Muscle layer of duodenum (tissue), 2 donors: ENCODE results near the gene C4orf51.
"Not testable (repeated sequence)": the region's sequence is repeated elsewhere in the genome, so short reads cannot be mapped to it uniquely, and the experiment has no call there.

Experiments used
- H3K27ac ChIP-seq: one replicate; pipeline ENCODE4 v1.7.0; 2013; ENCODE audit warnings: mild to moderate bottlenecking, low read length
- H3K27me3 ChIP-seq: one replicate; pipeline ENCODE4 v1.7.0; 2013; ENCODE audit warnings: low read depth, mild to moderate bottlenecking, control low read depth, low read length
- H3K36me3 ChIP-seq, 2 donors: one replicate each; pipeline ENCODE4 v1.7.0; 2013; ENCODE audit warnings: low read length in 2 of 2, control low read depth in 1 of 2, mild to moderate bottlenecking in 1 of 2; ENCODE audit not compliant: insufficient read depth in 2 of 2, control insufficient read depth in 1 of 2
- H3K4me1 ChIP-seq, 2 donors: one replicate each; pipeline ENCODE4 v1.7.0; 2013; ENCODE audit warnings: low read length in 2 of 2, mild to moderate bottlenecking in 2 of 2, control low read depth in 1 of 2, moderate library complexity in 1 of 2; ENCODE audit not compliant: insufficient read depth in 2 of 2, control insufficient read depth in 1 of 2
- H3K4me3 ChIP-seq, 2 donors: one replicate each; pipeline ENCODE4 v1.7.0; 2013; ENCODE audit warnings: low read length in 2 of 2, low read depth in 1 of 2, mild to moderate bottlenecking in 1 of 2
- H3K9me3 ChIP-seq, 2 donors: one replicate each; pipeline ENCODE4 v1.7.0; 2013; ENCODE audit warnings: low read length in 2 of 2, control low read depth in 1 of 2, mild to moderate bottlenecking in 1 of 2; ENCODE audit not compliant: control insufficient read depth in 1 of 2
- donor health status: healthy.

C4orf51 gene

DNA sequence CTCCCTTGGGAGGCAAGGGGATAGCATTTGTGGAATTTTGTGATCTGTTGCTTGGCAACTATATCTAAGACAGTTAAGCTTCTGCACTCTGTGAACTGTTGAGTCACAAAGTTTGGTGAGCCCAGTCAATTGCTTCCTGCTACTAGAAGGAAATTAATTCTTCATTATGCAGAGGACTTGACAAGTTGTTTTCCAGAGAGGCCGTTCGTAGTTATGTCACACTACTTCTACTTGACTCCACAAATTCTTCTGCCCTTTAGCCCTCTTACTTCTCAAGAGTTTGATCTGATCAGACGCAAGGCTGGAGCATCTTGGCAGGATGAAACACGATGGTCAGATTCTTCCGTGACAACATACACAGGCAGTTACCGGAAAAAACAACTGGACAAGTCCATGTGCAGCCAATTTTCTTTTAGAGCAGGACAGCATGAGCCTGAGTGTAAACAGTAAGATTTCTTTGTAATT is at the start of gene C4orf51:
Gene C4orf51, plus strand, starts transcription at position 156 of the 465 bp plus-strand sequence. Its CDS starts 58 bp downstream, at position 214.
- Histone ChIP-seq H3K4me1 (peaks cover 0 to 10% of the 10 kb centered on the region in 2 donors), H3K4me3 (peak within 1 kb of the TSS in 1 of 2 donors; percentile 17), H3K27me3 (no peaks in the 10 kb centered on the region), H3K9me3 (no peaks in the 10 kb centered on the region), H3K36me3 (no peaks in the 10 kb centered on the region), H3K27ac (peak within 1 kb of the TSS; percentile 58)

DNA sequence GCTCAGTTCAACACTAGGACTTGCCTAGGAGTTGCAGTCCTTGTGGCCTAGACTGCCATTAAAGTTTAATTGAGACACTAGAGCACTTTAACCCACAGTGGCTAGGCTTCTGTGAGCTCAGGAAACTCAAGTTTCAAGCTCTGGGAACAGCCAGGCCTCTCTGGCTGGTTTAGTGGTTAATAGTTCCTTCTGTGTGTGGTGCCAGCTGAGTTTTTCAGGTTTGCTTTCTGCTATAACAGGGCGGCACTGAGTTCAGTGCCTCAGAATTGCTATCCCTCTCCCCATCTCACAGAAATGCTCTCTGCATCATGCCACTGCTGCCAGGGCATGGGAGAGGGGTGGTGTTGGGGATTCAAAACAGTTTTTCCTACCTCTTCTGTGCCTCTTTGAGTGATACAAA is 44.8 kb upstream of the C4orf51 start:
- Histone ChIP-seq H3K36me3 (peaks cover 5 to 14% of the 10 kb centered on the region in 2 donors), H3K9me3 (no peaks in the 10 kb centered on the region), H3K27ac (no peak overlapping the region), H3K27me3 (no peaks in the 10 kb centered on the region), H3K4me3 (no peak overlapping the region), H3K4me1 (no peaks in the 10 kb centered on the region)

DNA sequence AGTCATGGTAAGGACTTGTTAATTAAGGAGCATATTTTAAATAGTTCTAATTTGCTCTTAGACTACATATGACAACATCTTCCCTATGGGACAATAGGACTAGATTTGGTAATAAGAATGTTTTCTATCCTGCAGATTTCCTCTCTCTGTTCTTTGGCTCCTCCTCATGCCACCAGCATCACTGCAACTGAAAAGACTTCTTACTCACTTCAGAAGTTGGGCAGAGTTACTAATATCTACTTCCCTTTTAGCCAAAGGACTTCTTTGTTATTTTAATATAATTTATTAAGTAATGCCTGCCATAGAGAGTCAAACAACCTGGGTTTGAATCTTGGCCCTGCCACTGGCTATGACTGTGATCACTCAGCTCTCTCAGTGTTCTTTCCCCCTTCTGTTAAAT is 44.3 kb upstream of the C4orf51 start:
- Histone ChIP-seq H3K36me3 (peaks cover 5 to 14% of the 10 kb centered on the region in 2 donors), H3K4me1 (no peaks in the 10 kb centered on the region), H3K27ac (no peak overlapping the region), H3K4me3 (no peak overlapping the region), H3K9me3 (no peaks in the 10 kb centered on the region), H3K27me3 (no peaks in the 10 kb centered on the region)

DNA sequence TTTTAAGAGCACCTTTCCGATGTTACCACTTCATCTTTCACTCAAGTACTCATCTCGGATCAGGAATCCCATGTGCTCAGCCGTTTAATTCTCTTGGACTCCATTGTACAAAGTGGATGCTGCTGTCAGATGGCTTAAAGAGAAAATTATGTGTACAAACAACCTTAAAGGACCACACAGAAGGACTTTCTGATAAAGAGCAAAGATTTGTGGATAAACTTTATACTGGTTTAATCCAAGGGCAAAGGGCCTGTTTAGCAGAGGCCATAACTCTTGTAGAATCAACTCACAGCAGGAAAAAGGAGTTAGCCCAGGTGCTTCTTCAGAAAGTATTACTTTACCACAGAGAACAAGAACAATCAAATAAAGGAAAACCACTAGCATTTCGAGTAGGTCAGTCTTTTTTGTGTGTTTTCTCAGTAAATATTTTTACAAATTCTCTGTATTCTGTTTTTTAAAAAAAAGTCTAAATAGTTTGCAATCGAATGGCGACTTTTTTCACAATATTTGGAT is 40.7 kb upstream of the C4orf51 start:
- Histone ChIP-seq H3K27me3 (no peaks in the 10 kb centered on the region), H3K4me1 (no peaks in the 10 kb centered on the region), H3K27ac (no peak overlapping the region), H3K36me3 (peaks cover 2 to 5% of the 10 kb centered on the region in 2 donors), H3K9me3 (no peaks in the 10 kb centered on the region), H3K4me3 (no peak overlapping the region)

DNA sequence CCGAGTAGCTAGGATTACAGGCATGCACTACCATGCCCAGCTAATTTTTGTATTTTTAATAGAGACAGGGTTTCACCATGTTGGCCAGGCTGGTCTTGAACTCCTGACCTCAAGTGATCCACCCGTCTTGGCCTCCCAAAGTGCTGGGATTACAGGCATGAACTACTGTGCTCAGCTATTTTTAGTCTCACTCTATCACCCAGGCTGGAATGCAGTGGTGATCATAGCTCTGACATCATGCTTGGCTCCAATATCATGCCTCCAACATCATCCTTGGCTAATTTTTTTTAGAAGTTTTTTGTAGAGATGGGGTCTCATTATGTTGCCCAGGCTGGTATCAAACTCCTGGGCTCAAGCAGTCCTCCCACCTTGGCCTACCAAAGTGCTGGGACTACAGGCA is 39.7 kb upstream of the C4orf51 start:
- H3K4me3 ChIP-seq, H3K36me3 ChIP-seq, H3K9me3 ChIP-seq, H3K27me3 ChIP-seq, H3K4me1 ChIP-seq, H3K27ac ChIP-seq: not testable (repeated sequence)

DNA sequence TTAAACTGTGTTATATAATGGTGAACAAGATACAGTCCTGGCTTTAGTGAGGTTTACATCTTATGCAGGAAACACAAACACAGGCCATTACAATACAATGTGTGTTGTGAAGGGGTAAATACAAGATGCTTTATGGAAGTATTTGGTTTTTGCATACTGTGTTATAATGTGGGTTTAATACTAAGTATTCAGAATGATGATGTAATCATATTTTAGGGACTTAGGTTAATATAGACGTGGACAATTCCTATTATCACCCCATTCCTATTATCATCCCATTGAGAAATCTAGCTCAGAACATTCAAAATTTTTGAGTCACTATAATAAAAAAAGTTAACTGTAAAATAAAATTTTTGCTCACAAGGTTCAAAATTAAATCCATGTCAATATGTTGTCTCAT is 36.7 kb upstream of the C4orf51 start:
- Histone ChIP-seq H3K36me3 (peaks cover 0 to 10% of the 10 kb centered on the region in 2 donors), H3K27me3 (no peaks in the 10 kb centered on the region), H3K9me3 (no peaks in the 10 kb centered on the region), H3K27ac (no peak overlapping the region), H3K4me3 (no peak overlapping the region), H3K4me1 (no peaks in the 10 kb centered on the region)

DNA sequence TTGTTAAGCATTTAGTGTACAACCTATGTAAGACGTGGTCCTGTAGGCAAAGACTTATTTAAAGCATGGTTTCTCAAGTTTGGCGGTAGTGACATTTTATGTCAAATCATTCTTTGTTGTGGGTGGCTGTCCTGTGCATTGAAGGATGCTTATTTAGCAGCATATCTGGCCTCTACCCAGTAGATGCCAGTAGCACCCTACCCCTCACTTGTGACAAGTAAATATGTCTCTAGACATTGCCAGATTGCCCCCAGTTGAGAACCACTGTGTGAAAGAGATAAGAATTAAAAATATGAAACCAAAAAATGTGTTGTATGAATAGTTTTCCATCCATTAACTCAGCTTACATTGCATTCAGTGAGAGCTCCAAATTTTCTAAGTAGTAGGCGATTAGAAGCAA is 35.2 kb upstream of the C4orf51 start:
- no peaks in the 10 kb centered on the region for H3K4me1 ChIP-seq
- H3K9me3 ChIP-seq, result no peaks in the 10 kb centered on the region
- H3K27me3 ChIP-seq, result no peaks in the 10 kb centered on the region
- H3K4me3 ChIP-seq, result no peak overlapping the region
- H3K27ac ChIP-seq, result no peak overlapping the region
- H3K36me3 ChIP-seq, result peaks cover 0 to 5% of the 10 kb centered on the region in 2 donors

DNA sequence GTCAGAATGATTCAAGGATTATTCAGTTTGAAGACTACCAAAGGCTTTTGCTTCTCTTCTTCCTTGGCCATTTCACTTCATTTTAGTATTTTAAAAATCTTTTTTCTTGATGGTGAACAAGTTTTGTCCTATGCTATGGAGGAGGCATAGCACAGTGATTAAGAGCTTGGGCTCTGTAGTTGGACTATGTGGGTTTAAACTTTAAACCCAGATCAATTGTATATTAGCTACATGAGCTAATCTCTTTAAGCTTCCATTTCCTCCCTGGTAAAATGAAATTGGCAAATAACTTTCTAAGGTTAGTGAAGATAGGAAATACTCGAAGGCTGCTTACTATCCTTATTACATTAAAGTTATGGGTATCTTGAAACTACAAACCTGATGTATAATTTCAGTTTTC is 23.8 kb upstream of the C4orf51 start:
- H3K9me3 ChIP-seq, result no peaks in the 10 kb centered on the region
- H3K4me3 ChIP-seq, result no peak overlapping the region
- no peak overlapping the region for H3K27ac ChIP-seq
- H3K27me3 ChIP-seq, result no peaks in the 10 kb centered on the region
- peaks cover 14 to 34% of the 10 kb centered on the region in 2 donors for H3K36me3 ChIP-seq
- no peaks in the 10 kb centered on the region for H3K4me1 ChIP-seq

DNA sequence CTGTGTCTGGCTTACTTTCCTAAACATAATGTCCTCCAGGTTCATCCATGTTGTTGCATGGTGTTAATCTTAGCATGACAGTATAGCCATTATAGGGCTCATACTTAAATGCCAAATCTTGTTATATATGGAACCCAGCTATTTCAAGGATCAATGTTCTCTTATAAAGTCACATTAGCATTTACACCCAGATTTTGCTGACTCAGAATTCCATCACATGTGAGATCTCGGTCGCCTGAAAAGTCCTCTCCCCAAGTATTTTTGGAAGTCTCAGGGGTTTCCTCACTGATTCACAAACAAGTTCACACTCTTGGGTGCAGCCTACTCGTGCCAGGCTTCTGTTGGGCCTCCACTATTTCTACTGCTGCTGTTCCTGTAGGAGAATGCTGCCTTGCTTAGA is 19.9 kb upstream of the C4orf51 start:
- Histone ChIP-seq H3K27me3 (no peaks in the 10 kb centered on the region), H3K4me3 (no peak overlapping the region), H3K9me3 (no peaks in the 10 kb centered on the region), H3K27ac (no peak overlapping the region), H3K4me1 (no peaks in the 10 kb centered on the region), H3K36me3 (peaks cover 5 to 15% of the 10 kb centered on the region in 2 donors)

DNA sequence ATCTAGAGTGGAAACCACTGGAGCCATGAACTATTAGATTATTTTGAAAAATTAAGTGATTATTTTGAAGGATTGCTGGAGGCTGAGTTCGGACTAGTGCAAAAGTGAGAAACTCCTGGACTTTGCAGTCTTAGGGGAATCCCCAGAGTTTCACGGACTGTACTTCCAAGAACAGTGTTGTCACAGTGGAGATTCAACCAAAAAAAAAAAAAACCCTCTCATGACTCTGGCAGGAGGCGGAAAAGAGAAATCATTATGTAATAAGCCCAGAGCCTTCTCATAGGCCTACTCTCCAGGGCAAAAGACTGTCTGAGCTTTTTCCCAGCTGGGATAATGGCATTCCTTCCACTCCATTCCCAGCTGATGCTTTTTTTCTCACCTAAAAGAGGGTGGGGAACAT is 16.8 kb upstream of the C4orf51 start:
- no peak overlapping the region for H3K27ac ChIP-seq
- H3K36me3 ChIP-seq, result no peaks in the 10 kb centered on the region
- no peaks in the 10 kb centered on the region for H3K4me1 ChIP-seq
- H3K27me3 ChIP-seq, result no peaks in the 10 kb centered on the region
- H3K4me3 ChIP-seq, result no peak overlapping the region
- no peaks in the 10 kb centered on the region for H3K9me3 ChIP-seq

DNA sequence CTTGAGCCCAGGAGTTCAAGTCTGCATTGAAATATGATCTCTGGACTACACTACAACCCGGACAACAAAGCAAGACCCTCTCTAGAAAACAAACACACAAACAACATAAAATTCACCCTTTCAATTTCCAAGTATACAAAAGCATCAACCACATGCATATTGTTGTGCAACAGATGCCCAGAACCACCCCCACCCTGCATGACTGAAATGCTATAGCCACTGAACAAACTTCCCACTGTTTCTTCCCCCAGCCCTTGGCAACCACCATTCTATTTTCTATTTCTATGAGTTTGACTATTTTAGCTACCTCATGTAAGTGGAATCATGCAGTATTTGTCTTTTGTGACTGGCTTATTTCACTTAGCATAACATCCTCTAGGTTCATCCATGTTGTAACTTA is 14.2 kb upstream of the C4orf51 start:
- Histone ChIP-seq H3K27me3 (no peaks in the 10 kb centered on the region), H3K4me3 (no peak overlapping the region), H3K36me3 (no peaks in the 10 kb centered on the region), H3K9me3 (no peaks in the 10 kb centered on the region), H3K4me1 (no peaks in the 10 kb centered on the region), H3K27ac (no peak overlapping the region)

DNA sequence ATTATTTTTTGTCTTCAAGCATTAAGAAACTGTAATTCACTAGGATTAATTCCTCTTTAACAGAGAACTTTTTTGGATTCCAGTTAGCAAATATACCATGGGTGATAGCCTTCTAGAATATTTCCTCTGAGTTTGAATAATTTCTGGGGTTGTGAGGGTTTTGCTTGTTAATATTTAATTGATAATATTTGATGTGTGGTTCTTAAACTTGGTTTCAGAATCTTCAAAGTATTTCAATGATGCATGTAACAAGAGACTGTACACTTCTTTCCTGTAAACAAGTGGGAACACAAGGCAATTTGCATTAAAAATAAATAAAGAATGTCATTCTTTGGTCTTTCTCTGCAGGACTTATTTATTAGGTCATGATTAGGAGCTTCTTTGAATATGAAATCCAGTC is 9.5 kb upstream of the C4orf51 start:
- Histone ChIP-seq H3K27ac (no peak overlapping the region), H3K36me3 (no peaks in the 10 kb centered on the region), H3K4me1 (no peaks in the 10 kb centered on the region), H3K9me3 (no peaks in the 10 kb centered on the region), H3K4me3 (no peak overlapping the region), H3K27me3 (no peaks in the 10 kb centered on the region)
